GM19025 (cell line): ENCODE measurements around the gene OSBPL10.

Source experiments
- ATAC-seq: cut with Tn5 transposase; IDR thresholded peaks from one replicate; pipeline ENCODE4 v1.9.1; 2021; ENCODE audit warnings: mild to moderate bottlenecking, low read depth, moderate library complexity; ENCODE audit not compliant: unreplicated experiment

Gene OSBPL10

DNA sequence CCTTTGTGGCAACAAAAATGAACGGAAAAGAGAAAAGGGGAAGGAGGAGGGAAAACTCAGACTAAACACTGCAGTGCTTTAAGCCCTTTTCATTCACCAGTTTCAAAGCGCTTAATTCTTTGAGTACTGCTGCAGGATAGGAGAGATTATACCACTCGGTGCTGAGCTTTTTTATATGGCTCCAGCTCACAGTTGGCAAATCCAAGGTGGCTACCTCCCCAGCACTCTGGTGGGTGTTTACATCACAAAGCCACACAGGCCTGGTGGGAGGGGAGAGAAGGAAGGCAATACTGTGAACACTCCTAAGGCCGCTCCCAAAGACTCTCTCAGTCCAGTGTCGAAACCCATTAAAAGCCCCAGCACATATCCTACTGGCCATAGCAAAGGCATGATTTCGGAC lies 256.9 kb downstream of the OSBPL10 start:
- no peak for ATAC-seq

DNA sequence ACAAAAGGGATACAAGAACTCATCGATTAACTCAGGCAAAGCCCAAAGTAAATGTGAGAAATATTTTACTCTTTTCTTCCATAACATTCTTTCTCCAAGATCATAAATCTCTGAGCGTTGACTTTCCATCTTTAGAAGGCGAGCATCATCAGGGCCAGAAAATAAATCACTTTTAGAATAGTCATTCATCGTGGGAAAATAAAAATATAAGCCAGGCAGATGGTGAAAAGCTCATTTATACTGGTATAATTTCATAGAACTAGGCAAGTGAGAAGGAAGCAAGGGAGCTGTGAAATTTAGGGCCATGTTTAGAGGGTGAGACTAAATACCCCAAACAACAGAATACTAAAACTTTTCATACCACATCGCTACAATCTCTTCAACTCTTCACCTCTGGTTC lies 257.4 kb downstream of the OSBPL10 start:
- ATAC-seq, result no peak

DNA sequence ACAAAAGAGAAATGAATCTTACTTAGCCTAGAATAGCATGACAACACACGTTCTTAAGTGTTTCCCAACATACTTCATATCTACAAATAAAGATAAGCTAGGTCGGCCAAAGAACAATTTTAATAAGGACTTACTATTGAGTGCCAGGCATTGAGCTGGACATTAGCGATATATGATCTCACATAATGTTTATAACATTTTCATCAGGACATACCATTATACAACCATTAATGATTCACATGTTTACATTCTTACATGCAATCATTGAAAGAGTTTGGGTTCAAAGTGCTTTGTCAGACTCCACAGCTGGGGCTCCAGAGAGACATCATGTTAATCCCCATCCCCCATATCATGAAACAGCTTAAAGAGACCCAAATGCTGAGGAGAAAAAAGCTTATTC lies 259.4 kb downstream of the OSBPL10 start:
- no peak for ATAC-seq

DNA sequence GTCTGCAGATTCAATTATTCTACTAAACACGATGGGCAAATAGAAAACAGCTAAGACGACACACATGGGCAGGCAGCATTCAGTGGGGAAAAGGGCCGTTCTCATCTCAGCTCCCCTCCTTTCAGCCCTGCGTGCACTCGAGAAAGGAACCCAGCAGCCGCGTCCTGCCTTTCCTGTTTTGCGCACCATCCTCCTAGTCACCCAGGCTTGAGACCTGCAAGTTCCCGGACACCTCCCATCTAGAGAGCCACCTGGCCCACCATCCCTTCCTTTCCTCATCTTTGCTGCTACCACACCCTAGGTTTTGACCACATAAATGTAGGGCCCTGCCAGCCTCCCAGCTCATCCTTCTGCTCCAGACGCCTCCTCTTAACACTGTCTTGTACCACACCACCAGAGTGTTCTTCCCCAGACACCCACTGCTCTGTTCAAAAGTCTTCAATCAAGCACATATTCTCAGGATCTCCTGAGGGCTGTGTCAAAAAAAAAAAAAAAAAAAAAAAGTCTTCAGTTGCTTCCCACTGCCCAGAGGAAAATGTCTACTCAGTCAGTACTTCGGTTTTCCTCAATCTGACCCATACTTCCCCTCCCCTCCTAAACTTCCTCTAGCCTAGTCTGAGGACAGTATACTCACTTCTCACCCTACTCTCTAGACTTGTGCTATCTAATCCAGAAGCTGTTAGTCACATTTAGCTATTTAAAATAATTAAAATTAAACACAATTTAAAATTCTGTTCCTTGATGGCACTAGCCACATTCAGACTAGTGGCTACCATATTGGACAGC lies 266.4 kb downstream of the OSBPL10 start:
- ATAC-seq, result no peak

DNA sequence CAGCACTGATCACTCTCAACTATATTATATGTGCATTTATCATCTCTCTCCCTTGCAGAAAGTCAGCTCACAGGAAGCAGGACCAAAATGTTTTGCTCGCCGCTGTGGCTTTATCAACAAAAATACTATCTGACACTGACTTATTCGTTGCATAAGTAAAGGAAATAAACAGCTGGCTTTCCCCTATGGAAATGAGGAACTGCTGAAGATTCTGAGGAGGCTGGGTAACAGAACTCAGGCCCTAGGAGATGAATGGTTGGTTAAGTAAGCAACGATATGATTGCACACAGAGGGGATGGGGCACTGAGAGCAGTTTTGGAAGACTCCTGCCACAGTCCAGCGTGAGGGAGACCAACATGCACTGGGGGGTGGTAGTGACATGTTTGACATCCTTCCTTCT lies 267.2 kb downstream of the OSBPL10 start:
- no peak for ATAC-seq

DNA sequence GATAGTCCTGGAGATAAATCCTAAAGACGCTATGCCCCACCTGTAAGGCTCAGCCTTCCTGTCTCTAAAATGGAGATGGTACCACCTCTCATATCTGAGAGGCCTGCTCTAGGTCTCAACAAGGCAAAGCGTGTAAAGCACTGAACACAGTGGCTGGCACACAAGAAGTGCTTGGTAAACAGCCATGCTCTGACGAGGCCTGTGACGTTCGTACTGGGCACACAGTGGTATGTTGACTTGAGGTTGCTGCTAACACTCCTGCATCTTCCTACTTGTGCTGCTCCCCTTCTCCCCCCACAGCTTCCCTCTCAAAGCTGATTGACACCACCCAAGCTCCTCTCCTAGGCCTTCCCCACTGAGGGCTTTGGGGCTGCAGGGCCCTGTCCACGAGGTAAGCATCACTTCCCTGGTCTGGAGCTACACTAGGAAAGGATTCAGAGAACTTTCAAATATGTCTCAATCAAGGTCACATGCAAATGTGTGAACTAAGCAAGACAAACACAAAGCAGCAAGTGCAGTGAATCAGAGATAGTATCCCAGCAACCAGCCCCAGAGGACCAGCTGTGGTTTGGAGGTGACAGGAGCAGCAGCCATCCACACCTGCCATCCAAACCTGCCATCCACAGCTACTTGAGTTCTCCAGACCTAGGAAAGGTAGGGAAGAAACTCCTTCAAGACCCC lies 270.8 kb downstream of the OSBPL10 start:
- no peak for ATAC-seq

DNA sequence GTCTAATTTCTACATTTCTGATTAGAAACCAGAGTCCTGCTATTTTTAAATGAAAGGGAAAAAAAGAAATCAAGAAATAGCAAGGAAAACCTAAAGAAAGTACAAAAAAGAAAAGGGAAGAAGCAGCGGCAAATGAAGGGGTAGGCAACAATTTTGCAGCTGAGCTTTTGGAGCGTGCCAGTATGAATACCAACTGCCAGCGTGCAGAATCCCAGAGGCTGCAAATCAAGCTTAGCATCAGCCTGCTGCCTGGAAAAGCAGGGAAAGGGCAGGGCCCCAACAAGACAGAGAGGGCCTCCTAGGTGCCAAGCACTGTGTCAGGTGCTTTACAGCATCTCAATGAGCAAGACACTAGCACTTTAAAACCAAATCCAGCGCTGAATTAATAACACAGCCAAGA lies 271.5 kb downstream of the OSBPL10 start:
- no peak for ATAC-seq

DNA sequence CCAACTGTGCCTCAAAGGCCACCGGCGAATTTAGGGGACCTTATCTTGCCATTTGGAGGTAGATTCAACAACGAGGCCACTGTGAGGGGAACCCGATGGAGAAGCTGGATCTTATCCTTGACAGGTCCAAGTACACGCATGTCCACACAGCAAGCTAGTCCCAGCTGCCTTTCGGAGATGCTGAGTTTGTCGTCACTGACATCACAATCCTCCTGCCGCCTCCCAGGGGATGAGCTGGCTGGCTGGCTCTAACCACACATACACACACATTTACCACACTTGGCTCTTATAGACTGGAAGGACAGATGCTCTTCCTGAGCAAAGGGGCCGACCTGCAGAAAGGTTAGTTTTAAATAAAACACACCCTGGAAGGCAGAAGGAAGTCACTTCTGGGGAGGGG lies 272.1 kb downstream of the OSBPL10 start:
- no peak for ATAC-seq

DNA sequence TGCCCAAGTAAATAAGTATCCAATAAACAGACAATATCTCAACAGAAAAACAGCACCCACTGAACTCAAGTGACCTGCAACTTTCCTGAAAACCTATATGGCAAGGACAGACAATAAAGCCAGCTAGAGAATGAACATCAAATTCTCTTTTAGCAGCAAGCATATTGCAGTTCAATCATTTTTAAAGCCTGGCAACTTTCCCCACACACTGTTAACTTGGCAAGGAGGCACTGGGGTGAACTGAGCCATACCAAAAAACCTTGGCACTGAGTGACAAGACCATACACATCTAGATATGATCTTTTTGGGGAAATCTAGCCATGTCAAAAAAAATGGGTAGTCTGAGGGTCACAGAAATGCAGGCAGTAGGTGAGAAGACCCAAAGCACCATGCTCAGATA lies 273.8 kb downstream of the OSBPL10 start:
- ATAC-seq, result no peak

DNA sequence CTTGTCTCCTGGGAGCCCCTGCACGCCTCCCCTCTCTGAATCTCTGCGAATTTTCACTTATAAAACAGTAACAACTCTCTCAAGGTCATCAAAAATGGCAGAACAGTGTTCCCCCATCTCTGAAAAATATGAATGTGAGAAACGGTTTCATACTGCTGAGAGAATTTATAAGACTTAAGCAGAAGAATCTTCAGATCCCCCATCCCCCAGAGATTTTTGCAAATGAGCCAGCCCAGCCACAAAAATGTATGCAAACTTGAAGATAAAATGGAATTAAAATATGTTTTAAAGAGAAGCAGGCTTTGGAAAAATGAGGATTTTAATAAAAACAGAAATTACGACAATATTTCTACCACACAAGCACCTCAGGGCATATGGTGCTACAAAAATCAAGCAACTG lies 275.3 kb downstream of the OSBPL10 start:
- no peak for ATAC-seq

DNA sequence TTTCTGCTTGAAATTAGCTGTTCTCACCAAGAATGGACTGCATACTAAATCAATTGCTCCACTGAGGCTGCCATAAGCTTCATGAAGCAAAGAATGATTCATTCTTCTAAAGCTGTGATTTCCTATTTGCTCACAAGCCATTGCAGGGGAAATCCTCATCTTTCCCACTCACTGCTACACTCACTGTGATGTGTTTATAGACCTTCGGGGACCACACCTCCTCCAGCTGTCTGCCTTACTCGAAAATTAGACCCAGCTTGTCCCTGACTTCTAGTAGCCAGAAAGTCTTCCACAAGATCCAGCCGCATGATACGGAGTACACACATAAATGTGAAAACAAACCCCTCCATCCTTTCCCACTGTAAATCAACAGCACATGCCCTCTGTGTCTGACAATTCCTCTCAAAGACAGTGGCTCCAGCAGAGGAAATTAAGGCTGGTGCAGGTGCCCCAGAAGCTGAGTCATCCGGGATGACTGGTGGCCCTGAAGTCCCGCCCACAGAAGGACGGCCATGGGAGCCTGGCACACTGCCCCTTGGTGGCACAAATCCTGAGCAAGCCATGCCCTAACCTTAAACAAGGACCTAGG lies 276.4 kb downstream of the OSBPL10 start:
- no peak for ATAC-seq

DNA sequence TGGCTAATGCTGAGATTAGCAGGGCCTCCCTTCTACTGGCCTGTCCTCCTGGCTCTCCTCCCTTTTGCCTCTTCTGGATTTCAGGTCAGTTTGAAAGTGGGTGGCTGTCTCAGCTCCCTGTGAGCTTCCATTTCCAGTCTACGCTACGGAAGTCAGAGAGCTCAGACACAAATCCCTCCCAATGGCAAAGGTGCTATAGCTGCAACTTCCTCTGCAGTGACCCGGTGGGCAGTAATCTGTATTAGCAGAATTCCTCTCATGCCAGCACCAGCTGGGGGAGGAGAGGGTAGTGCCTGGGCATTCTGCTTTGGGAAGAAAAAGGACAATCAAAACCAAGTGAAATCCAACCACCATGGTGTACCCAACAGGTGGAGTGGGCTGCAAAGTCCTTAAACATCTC lies 276.9 kb downstream of the OSBPL10 start:
- ATAC-seq, result no peak

DNA sequence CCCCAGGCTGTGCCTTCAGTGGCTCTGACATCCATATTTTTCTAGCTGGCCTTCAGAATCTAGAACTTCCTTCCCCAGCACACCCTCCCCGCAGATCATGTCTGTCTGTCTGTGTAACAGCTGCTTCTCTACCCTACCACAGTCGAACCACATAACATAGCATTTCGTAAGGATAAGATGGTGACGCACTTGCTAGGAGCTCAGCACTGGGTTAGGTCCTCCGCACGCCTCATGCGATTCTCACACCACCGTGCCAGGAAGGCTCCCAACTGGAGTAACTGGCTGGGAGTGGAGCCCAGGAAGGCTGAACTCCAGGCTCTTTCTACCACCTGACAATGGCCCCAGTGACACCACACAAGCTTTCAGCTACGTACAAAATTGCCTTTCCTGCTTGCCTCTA lies 279.8 kb downstream of the OSBPL10 start:
- no peak for ATAC-seq

DNA sequence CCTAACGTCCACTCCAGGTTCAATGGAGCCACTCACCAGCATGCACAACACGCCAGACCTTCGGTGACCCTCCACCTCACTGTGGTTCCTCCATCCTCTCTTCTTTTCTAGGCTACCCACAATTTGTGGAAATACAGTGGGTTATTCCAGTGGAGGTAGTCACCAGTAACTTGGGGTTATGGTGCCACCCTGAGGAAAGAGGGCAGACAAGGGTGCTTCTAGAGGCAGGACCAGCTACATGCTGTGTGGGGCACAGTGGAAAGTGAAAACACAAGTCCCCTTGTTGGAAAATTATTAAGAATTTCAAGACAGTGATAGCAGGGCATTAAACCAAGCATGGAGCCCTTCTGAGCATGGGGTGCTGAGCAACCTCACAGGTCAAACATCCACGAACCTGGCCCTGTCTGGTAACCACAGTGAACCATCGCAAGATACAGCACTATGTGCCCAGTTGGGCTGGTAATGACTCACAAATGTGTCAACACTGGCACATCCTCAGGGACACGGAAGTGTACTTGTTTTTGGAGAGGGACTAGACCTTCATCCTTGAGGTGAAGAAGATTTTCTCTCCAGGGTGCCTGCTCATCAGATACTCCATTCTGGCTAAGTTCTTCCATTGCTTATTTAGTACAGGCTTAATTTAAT lies 281.6 kb downstream of the OSBPL10 start:
- ATAC-seq, result no peak

DNA sequence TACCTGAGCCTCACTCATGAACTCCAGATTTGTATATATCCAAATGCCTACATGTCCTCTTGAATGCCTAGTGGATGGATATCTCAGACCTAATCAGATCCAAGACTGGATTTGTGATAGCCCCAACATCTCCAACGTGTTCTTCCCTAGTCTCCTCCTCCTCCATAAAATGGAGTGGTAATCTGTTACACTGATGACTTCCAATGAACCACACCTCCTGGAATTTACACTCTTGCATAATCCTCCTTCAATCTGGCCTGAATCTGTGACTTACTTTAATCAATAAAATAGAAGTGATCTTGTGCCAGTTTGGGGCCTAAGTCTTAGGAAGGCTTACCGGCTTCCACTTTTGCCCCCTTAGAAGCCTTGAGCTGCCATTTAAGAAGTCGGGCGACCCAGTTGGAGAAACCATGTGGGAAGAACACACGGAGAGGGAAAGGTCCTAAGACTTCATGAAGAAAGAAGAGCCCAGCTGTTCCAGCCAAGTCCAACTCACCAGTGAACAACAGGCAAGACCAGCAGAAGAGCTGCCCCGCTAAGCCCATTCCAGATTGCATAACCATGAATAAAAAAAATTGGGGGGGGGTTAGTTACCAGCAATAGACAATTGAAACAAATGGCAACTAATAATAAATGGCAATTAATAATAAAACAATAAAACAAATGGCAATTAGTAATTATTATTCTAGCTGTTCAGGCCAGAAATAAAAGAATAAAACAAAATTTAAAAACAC lies 284.1 kb downstream of the OSBPL10 start:
- no peak for ATAC-seq

DNA sequence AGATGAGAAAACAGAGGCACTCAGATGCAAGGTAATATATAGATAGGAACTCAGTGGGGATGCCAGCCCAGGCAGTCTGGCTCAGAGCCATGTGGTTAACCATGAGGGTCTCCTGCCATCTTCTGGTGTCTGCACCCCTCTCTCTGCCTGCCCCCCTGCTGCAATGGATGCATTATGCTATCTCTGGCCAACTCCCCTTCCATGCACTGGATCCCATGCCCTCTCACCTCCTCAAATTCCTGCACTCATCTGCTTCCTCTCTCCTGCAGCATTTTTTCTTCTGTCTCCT lies 285.1 kb downstream of the OSBPL10 start:
- no peak for ATAC-seq

DNA sequence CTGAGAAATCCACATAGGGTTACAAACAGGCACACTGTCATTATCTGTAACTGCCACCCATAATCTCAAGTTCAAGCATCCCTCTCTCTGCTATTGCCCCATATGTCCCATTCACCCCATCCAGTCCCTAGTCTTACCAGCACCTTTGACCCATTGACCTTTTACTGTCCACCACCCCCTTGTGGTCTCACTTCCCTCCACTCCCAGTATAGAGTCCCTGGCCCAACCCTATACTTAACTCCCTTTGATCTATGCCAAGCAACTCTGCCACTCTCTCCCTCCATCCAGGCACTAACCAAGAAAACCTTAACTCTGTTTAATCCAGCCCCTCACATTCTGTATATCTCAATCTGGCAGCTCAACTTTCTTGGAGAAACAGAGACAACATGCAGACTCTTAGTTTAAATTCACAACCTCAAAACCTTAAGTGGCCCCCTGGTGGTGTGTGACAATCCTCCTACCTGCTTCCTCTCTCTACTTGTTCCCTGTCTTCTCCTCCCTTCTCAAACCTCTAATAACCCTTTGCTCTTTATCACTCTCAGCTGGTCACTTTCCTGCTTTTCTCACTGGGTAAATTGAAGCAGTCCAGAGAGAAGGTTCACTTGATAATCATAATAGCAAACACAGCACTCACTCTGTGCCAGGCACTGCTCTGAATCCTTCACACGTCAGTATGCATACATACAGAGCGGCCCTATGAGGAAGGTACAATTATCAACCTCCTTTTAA lies 285.6 kb downstream of the OSBPL10 start:
- no peak for ATAC-seq

DNA sequence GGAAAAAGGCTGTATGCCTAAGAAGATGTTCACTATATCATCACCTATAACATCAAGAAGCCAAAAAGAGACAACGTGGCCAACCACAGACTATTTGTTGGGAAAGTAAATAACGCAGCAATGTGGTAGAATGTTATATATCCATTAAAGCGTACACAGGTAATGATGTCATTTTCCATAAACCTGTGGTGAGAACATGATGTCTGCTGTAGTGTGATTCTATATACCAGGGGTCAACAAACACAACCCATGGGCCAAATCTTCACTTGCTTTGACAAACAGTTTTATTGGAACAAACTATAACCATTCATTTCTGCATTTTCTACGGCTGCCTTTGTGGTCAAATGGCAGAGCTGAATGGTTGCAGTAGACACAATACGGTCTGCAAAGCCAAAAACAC lies 287.7 kb downstream of the OSBPL10 start:
- ATAC-seq, result no peak

DNA sequence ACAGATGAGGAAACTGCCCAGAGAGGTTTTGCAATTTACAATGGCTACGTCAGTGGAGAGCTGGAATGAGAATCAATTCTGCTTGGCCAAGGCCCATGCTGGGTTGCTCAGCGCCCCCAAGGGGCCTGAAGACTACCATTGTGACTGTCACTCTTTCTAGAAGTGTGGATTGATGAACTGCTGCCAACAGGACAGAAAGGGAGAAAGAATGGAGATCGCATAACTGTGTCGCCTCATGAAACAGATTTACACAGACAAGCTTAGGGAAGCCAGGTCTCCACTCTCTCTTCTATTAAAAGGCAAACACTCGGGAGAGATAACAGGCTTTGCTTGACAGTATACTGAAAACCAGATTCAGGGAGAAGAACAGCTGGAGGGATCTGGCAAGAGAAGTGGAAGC lies 288.3 kb downstream of the OSBPL10 start:
- ATAC-seq, result no peak

DNA sequence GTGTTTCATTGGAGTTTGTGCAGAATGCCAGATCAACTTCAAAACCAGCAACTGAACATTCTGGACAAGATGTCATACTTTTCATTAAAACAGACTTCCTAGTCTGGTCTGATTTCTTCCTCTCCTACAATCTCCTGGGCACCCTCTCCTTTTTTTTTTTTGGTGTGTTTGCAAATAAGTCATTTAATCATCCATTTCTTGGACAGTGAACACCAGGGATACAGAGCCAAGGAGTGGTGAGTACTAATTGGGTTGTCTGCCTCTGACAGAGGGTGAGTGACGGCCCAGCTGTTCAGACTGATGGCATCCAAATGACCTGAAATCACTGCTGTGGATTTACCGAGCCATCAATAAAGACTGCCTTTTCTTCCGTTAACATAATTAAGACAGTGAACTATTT lies 290.3 kb downstream of the OSBPL10 start:
- no peak for ATAC-seq
